ENCODE measurements around the gene TMPRSS3.

- no peak for TF ChIP-seq POLR2A (IDR thresholded peaks at IDR 0.05)
- TF ChIP-seq, protein P1, sequence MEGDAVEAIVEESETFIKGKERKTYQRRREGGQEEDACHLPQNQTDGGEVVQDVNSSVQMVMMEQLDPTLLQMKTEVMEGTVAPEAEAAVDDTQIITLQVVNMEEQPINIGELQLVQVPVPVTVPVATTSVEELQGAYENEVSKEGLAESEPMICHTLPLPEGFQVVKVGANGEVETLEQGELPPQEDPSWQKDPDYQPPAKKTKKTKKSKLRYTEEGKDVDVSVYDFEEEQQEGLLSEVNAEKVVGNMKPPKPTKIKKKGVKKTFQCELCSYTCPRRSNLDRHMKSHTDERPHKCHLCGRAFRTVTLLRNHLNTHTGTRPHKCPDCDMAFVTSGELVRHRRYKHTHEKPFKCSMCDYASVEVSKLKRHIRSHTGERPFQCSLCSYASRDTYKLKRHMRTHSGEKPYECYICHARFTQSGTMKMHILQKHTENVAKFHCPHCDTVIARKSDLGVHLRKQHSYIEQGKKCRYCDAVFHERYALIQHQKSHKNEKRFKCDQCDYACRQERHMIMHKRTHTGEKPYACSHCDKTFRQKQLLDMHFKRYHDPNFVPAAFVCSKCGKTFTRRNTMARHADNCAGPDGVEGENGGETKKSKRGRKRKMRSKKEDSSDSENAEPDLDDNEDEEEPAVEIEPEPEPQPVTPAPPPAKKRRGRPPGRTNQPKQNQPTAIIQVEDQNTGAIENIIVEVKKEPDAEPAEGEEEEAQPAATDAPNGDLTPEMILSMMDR (IDR thresholded peaks at IDR 0.05), result no peak
- TF ChIP-seq EP300 (IDR thresholded peaks at IDR 0.05; ENCODE audit: low read depth), result no peak
- TF ChIP-seq POLR2AphosphoS5 (IDR thresholded peaks at IDR 0.05), result no peak
Observed at GRCh38 chr21:42387843-42388340, 8.0 kb downstream of the TMPRSS3 start.
